Stimulated activated CD8-positive, alpha-beta memory T cell treated with anti-CD3 and anti-CD28 coated beads, Interleukin-7, amount 100 ng/mL, for 48 hours (primary cell): Measurements from ENCODE around the gene CLDN25.
"Not testable (repeated sequence)": the region's sequence is repeated elsewhere in the genome, so short reads cannot be mapped to it uniquely, and the experiment has no call there.

Source experiments
- DNase-seq, 2 donors: peaks; one replicate each; pipeline ENCODE4 v3.0.0-alpha.2; 2020; ENCODE audit warnings: low read depth in 1 of 2; ENCODE audit errors: extremely low read depth in 1 of 2

CLDN25 gene

GRCh38 chr11:113779496-113779895 is at the start of gene CLDN25:
TSS of gene CLDN25 (plus strand) at chr11:113779796. CDS start at chr11:113779796, 0 bp downstream.
- no peak for DNase-seq

GRCh38 chr11:113730887-113731726 is 48.5 kb upstream of the CLDN25 start:
- no peak for DNase-seq

GRCh38 chr11:113732092-113732491 is 47.5 kb upstream of the CLDN25 start:
- no peak for DNase-seq

GRCh38 chr11:113736323-113736722 is 43.3 kb upstream of the CLDN25 start:
- no peak for DNase-seq

GRCh38 chr11:113752932-113753331 is 26.7 kb upstream of the CLDN25 start:
- no peak for DNase-seq

GRCh38 chr11:113760241-113760640 is 19.4 kb upstream of the CLDN25 start:
- DNase-seq: no peak

GRCh38 chr11:113763040-113763439 is 16.6 kb upstream of the CLDN25 start:
- DNase-seq: not testable (repeated sequence)

- DNase-seq: no peak
These were observed 14.9 kb upstream of the CLDN25 start for GRCh38 chr11:113764527-113765219.

GRCh38 chr11:113771964-113772363 is 7.6 kb upstream of the CLDN25 start:
- no peak for DNase-seq

GRCh38 chr11:113773092-113773415 is 6.5 kb upstream of the CLDN25 start:
- DNase-seq: no peak

GRCh38 chr11:113773416-113774173 is 6.0 kb upstream of the CLDN25 start, which contains the start of gene ZW10:
TSS of gene ZW10 (minus strand) at chr11:113773692. CDS start at chr11:113773666, 26 bp downstream.
- DNase-seq: peak; percentile 82 to 86

- DNase-seq: no peak
These were observed 5.5 kb upstream of the CLDN25 start for GRCh38 chr11:113774174-113774503.

- DNase-seq: no peak
These were observed 1.3 kb upstream of the CLDN25 start for GRCh38 chr11:113778111-113778910.

GRCh38 chr11:113781682-113782081 is 2.1 kb downstream of the CLDN25 start:
- DNase-seq: no peak

GRCh38 chr11:113782134-113782533 is 2.5 kb downstream of the CLDN25 start:
- no peak for DNase-seq

- not testable (repeated sequence) for DNase-seq
These were observed 9.4 kb downstream of the CLDN25 start for GRCh38 chr11:113789016-113789415.

GRCh38 chr11:113789675-113790320 is 10.2 kb downstream of the CLDN25 start:
- no peak for DNase-seq

GRCh38 chr11:113796663-113797259 is 17.2 kb downstream of the CLDN25 start:
- DNase-seq: no peak

GRCh38 chr11:113802621-113803020 is 23.0 kb downstream of the CLDN25 start:
- no peak for DNase-seq

GRCh38 chr11:113805640-113806039 is 26.0 kb downstream of the CLDN25 start:
- DNase-seq: no peak
